H1 (cell line): ENCODE results near the gene MRM2.

Source experiments
- CHD2 ChIP-seq: IDR thresholded peaks from 2 replicates; pipeline ENCODE4 v1.6.1; 2012; ENCODE audit warnings: low read length, improper control_type of control experiment
- EGR1 ChIP-seq: IDR thresholded peaks from 2 replicates; pipeline ENCODE4 v1.6.1; 2011; ENCODE audit warnings: low read depth, low read length, borderline replicate concordance
- EZH2 ChIP-seq: fragments of 200-600 bp; sonication (generic); IDR thresholded peaks from 2 replicates; pipeline ENCODE4 v1.7.1; 2012; ENCODE audit warnings: low read depth, mild to moderate bottlenecking, moderate library complexity, low read length, inconsistent platforms; ENCODE audit not compliant: severe bottlenecking
- POLR2A ChIP-seq, 2 experiments: IDR thresholded peaks; 1 replicate in 1 of 2; 2 replicates in 1 of 2; pipeline ENCODE4 v1.6.1; 2011; ENCODE audit warnings: low read depth in 2 of 2, low read length in 2 of 2, mild to moderate bottlenecking in 2 of 2; ENCODE audit errors: control extremely low read depth in 1 of 2
- POLR2AphosphoS5 ChIP-seq: IDR thresholded peaks from 2 replicates; pipeline ENCODE4 v1.6.1; 2011; ENCODE audit warnings: low read depth, low read length
- SP1 ChIP-seq: IDR thresholded peaks from 2 replicates; pipeline ENCODE4 v1.6.1; 2011; ENCODE audit warnings: low read depth, low read length
- SUZ12 ChIP-seq: fragments of 200-600 bp; sonication (generic); IDR thresholded peaks from 2 replicates; pipeline ENCODE4 v1.6.1; 2012; ENCODE audit warnings: mild to moderate bottlenecking, inconsistent platforms, low read length, moderate library complexity, mixed read lengths
- TBP ChIP-seq: IDR thresholded peaks from 2 replicates; pipeline ENCODE4 v1.6.1; 2011; ENCODE audit warnings: low read depth, low read length, improper control_type of control experiment
- TF ChIP-seq, protein P1 (sequence below), 3 experiments: IDR thresholded peaks; 1 replicate in 2 of 3; 2 replicates in 1 of 3; pipeline versions ENCODE4 v1.5.1 to v1.6.1; 2011; ENCODE audit warnings: low read length in 3 of 3, mild to moderate bottlenecking in 3 of 3, inconsistent platforms in 2 of 3, low read depth in 1 of 3, moderate library complexity in 1 of 3; ENCODE audit not compliant: insufficient read depth in 1 of 3; ENCODE audit errors: control extremely low read depth in 1 of 3
- TF ChIP-seq, protein P2 (sequence below): IDR thresholded peaks from 2 replicates; pipeline ENCODE4 v1.6.1; 2011; ENCODE audit warnings: low read length, improper control_type of control experiment

DNA sequence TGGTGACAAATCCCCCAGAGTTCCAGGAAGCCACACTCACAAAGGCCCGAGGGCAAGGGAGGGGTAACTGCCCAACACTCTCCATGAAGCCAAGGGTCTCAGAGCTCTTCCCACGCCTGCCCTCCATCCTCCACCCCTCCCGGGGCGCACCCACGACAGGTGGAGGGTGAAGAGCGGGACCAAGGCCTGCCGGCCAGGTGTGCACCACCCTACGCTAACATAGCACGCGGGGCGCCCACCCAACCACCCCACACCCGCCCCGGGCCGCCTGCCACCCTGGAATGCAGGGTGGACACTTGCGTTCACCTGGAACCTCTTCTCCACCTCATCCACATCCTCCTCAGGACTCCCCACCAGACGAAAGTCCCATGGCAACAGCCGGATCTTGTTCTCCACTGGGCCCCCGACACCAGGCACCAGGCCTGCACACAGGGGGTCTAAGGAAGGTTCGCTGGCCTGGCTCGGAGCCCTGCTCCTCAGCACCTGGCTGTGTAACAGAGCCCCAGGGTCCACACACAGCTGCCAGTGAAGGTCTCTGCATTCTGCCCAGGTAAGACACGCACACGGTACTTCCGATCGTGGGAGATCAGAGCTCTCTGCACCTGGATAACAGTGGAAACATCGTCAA is 41.9 kb downstream of the MRM2 start:
- TF ChIP-seq, protein P1, sequence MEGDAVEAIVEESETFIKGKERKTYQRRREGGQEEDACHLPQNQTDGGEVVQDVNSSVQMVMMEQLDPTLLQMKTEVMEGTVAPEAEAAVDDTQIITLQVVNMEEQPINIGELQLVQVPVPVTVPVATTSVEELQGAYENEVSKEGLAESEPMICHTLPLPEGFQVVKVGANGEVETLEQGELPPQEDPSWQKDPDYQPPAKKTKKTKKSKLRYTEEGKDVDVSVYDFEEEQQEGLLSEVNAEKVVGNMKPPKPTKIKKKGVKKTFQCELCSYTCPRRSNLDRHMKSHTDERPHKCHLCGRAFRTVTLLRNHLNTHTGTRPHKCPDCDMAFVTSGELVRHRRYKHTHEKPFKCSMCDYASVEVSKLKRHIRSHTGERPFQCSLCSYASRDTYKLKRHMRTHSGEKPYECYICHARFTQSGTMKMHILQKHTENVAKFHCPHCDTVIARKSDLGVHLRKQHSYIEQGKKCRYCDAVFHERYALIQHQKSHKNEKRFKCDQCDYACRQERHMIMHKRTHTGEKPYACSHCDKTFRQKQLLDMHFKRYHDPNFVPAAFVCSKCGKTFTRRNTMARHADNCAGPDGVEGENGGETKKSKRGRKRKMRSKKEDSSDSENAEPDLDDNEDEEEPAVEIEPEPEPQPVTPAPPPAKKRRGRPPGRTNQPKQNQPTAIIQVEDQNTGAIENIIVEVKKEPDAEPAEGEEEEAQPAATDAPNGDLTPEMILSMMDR (IDR thresholded peaks at IDR 0.05; ENCODE audit: control extremely low read depth in 1 of 3, insufficient read depth in 1 of 3, low read depth in 1 of 3, low read length in 3 of 3), result no peak
- TF ChIP-seq POLR2AphosphoS5 (no peak), EZH2 (no peak), SUZ12 (no peak), TBP (no peak), CHD2 (no peak), POLR2A (IDR thresholded peaks at IDR 0.05; ENCODE audit: control extremely low read depth in 1 of 2, low read depth in 2 of 2, low read length in 2 of 2) (no peak), EGR1 (no peak), SP1 (no peak)
- TF ChIP-seq, protein P2, sequence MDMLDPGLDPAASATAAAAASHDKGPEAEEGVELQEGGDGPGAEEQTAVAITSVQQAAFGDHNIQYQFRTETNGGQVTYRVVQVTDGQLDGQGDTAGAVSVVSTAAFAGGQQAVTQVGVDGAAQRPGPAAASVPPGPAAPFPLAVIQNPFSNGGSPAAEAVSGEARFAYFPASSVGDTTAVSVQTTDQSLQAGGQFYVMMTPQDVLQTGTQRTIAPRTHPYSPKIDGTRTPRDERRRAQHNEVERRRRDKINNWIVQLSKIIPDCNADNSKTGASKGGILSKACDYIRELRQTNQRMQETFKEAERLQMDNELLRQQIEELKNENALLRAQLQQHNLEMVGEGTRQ, result no peak
